Naive thymus-derived CD4-positive, alpha-beta T cell (primary cell): ENCODE data around the gene PLCXD3. TPM values are rescaled to one million over a fixed set of nuclear protein-coding genes. Genes with fewer than 3 reads are reported as not detected.

ENCODE experiments used
- ATAC-seq: fragments of 150-1000 bp; cut with Tn5 transposase; 2 replicates; pipeline ENCODE4 v1.10.0; 2021; ENCODE audit warnings: mild to moderate bottlenecking, moderate library complexity
- CTCF ChIA-PET: fragments of 350-600 bp; sonication (Branson Sonifier 250); formaldehyde crosslinking; loops from one replicate; lab custom pipeline; 2021; ENCODE audit warnings: antibody characterized with exemption; lab: Charles Lee
- POLR2A ChIA-PET: fragments of 350-600 bp; sonication (Branson Sonifier 250); formaldehyde crosslinking; loops from one replicate; lab custom pipeline; 2021; ENCODE audit warnings: antibody characterized with exemption, inconsistent platforms; lab: Charles Lee
- DNase-seq, 9 donors: peaks; one replicate each; pipeline versions ENCODE4 v3.0.0 to v3.0.0-alpha.2; 2020 to 2022; ENCODE audit warnings: mixed read lengths in 1 of 9
- H3K27ac ChIP-seq: one replicate; pipeline ENCODE4 v1.7.0; 2013; ENCODE audit warnings: mild to moderate bottlenecking, low read depth, low read length, moderate library complexity
- H3K27me3 ChIP-seq, 2 donors: one replicate each; pipeline ENCODE4 v1.7.0; 2013; ENCODE audit warnings: low read length in 2 of 2, mild to moderate bottlenecking in 2 of 2, moderate library complexity in 2 of 2; ENCODE audit not compliant: control insufficient read depth in 2 of 2, insufficient read depth in 2 of 2
- H3K36me3 ChIP-seq, 3 experiments: 1 replicate in 2 of 3; 2 replicates in 1 of 3; pipeline ENCODE4 v1.7.0; 2013; ENCODE audit warnings: low read length in 3 of 3, mild to moderate bottlenecking in 3 of 3, moderate library complexity in 1 of 3; ENCODE audit not compliant: insufficient read depth in 3 of 3, control insufficient read depth in 2 of 3
- H3K4me1 ChIP-seq, 2 donors: one replicate each; pipeline ENCODE4 v1.7.0; 2013; ENCODE audit warnings: low read length in 2 of 2, mild to moderate bottlenecking in 2 of 2, moderate library complexity in 1 of 2; ENCODE audit not compliant: control insufficient read depth in 2 of 2, insufficient read depth in 2 of 2
- H3K4me3 ChIP-seq: 2 replicates; pipeline ENCODE4 v1.7.0; 2013; ENCODE audit warnings: mild to moderate bottlenecking, low read length
- H3K9me3 ChIP-seq, 3 experiments: 1 replicate in 2 of 3; 2 replicates in 1 of 3; pipeline ENCODE4 v1.7.0; 2013; ENCODE audit warnings: low read length in 3 of 3; ENCODE audit not compliant: control insufficient read depth in 2 of 3
- H3K27ac Mint-ChIP-seq, 9 donors: one replicate each; pipeline ENCODE4 v1.8.0; 2020 to 2022; ENCODE audit warnings: mixed read lengths in 9 of 9, mild to moderate bottlenecking in 8 of 9, moderate library complexity in 5 of 9, inconsistent platforms in 2 of 9
- H3K27me3 Mint-ChIP-seq, 5 donors: one replicate each; pipeline ENCODE4 v1.8.0; 2021 to 2022; ENCODE audit warnings: mixed read lengths in 5 of 5, mild to moderate bottlenecking in 1 of 5
- H3K36me3 Mint-ChIP-seq, 5 donors: one replicate each; pipeline ENCODE4 v1.8.0; 2020 to 2022; ENCODE audit warnings: mixed read lengths in 5 of 5, mild to moderate bottlenecking in 3 of 5, inconsistent platforms in 1 of 5
- H3K4me1 Mint-ChIP-seq, 7 donors: one replicate each; pipeline ENCODE4 v1.8.0; 2020 to 2022; ENCODE audit warnings: mixed read lengths in 7 of 7, mild to moderate bottlenecking in 3 of 7, inconsistent platforms in 1 of 7
- H3K4me3 Mint-ChIP-seq, 10 donors: one replicate each; pipeline ENCODE4 v1.8.0; 2020 to 2022; ENCODE audit warnings: mild to moderate bottlenecking in 10 of 10, mixed read lengths in 10 of 10, moderate library complexity in 6 of 10, inconsistent platforms in 2 of 10
- H3K9me3 Mint-ChIP-seq, 11 donors: one replicate each; pipeline ENCODE4 v1.8.0; 2020 to 2022; ENCODE audit warnings: mixed read lengths in 11 of 11, mild to moderate bottlenecking in 4 of 11, inconsistent platforms in 1 of 11, moderate library complexity in 1 of 11
- intact Hi-C, 2 donors: fragments of 100-400 bp; cut with micrococcal nuclease; formaldehyde crosslinking; loops; one replicate each; pipeline ENCODE4 v1.15.1; 2023
- polyA plus RNA-seq, 2 donors: library from polyadenylated mRNA; unstranded; fragments of 300-500 nt; fragmentation: Illumina TruSeq; gene quantifications; one replicate each; pipeline ENCODE4 v1.2.3, GENCODE V29; 2021
- total RNA-seq, 6 experiments: library from RNA in 5 of 6; stranded (reverse) in 5 of 6; gene quantifications; 1 replicate in 5 of 6; 2 replicates in 1 of 6; pipeline ENCODE4 v1.2.3 and lab custom pipeline; 2021 to 2026

The PLCXD3 gene
- total and polyA plus RNA-seq, 7 experiments from 2014 or later: not detected

GRCh38 chr5:41346609-41347008 is 163.8 kb downstream of the PLCXD3 start:
- H3K4me3 ChIP-seq: no peak overlapping the region
- no peaks in the 10 kb centered on the region for H3K4me1 ChIP-seq
- H3K27ac ChIP-seq: no peak overlapping the region
- no peak for DNase-seq
- Mint-ChIP-seq H3K27ac (no peak overlapping the region), H3K4me1 (no peaks in the 10 kb centered on the region), H3K36me3 (no peaks in the 10 kb centered on the region), H3K4me3 (no peak overlapping the region), H3K27me3 (peaks cover 0 to 5% (median 0%) of the 10 kb centered on the region in 5 donors), H3K9me3 (peaks cover 0 to 13% (median 2%) of the 10 kb centered on the region in 11 donors)
- H3K9me3 ChIP-seq: no peaks in the 10 kb centered on the region
- intact Hi-C loops: no loop called here
- H3K27me3 ChIP-seq: no peaks in the 10 kb centered on the region
- ChIA-PET CTCF (no interaction called here), POLR2A (no interaction called here)
- no peaks in the 10 kb centered on the region for H3K36me3 ChIP-seq
- no peak for ATAC-seq

- ATAC-seq (no peak), DNase-seq (no peak)
- intact Hi-C loops: no loop called here
- Mint-ChIP-seq H3K36me3 (no peaks in the 10 kb centered on the region), H3K4me3 (no peak overlapping the region), H3K27ac (no peak overlapping the region), H3K4me1 (no peaks in the 10 kb centered on the region), H3K27me3 (peaks cover 0 to 5% (median 0%) of the 10 kb centered on the region in 5 donors), H3K9me3 (peaks cover 0 to 14% (median 2%) of the 10 kb centered on the region in 11 donors)
- Histone ChIP-seq H3K27ac (no peak overlapping the region), H3K27me3 (no peaks in the 10 kb centered on the region), H3K4me3 (no peak overlapping the region), H3K9me3 (no peaks in the 10 kb centered on the region), H3K4me1 (no peaks in the 10 kb centered on the region), H3K36me3 (no peaks in the 10 kb centered on the region)
- ChIA-PET POLR2A (no interaction called here), CTCF (no interaction called here)
Measured at GRCh38 chr5:41345295-41345694, 165.1 kb downstream of the PLCXD3 start.

GRCh38 chr5:41339339-41339738 is 171.1 kb downstream of the PLCXD3 start:
- intact Hi-C loops: no loop called here
- ChIA-PET POLR2A (no interaction called here), CTCF (no interaction called here)
- Histone ChIP-seq H3K9me3 (no peaks in the 10 kb centered on the region), H3K27me3 (no peaks in the 10 kb centered on the region), H3K27ac (no peak overlapping the region), H3K36me3 (no peaks in the 10 kb centered on the region), H3K4me1 (no peaks in the 10 kb centered on the region), H3K4me3 (no peak overlapping the region)
- DNase-seq: no peak
- Mint-ChIP-seq H3K4me3 (no peak overlapping the region), H3K27ac (no peak overlapping the region), H3K9me3 (peaks cover 0 to 14% (median 0%) of the 10 kb centered on the region in 11 donors), H3K27me3 (no peaks in the 10 kb centered on the region), H3K4me1 (no peaks in the 10 kb centered on the region), H3K36me3 (no peaks in the 10 kb centered on the region)
- no peak for ATAC-seq

- POLR2A ChIA-PET: no interaction called here
- no peaks in the 10 kb centered on the region for H3K4me1 ChIP-seq
- no peak overlapping the region for H3K27ac ChIP-seq
- H3K36me3 ChIP-seq: no peaks in the 10 kb centered on the region
- Mint-ChIP-seq H3K4me1 (no peaks in the 10 kb centered on the region), H3K36me3 (no peaks in the 10 kb centered on the region), H3K27ac (no peak overlapping the region), H3K9me3 (peaks cover 0 to 10% (median 0%) of the 10 kb centered on the region in 11 donors), H3K4me3 (no peak overlapping the region), H3K27me3 (no peaks in the 10 kb centered on the region)
- DNase-seq (no peak), ATAC-seq (no peak)
- no peaks in the 10 kb centered on the region for H3K27me3 ChIP-seq
- intact Hi-C loops: no loop called here
- CTCF ChIA-PET: no interaction called here
- no peak overlapping the region for H3K4me3 ChIP-seq
- no peaks in the 10 kb centered on the region for H3K9me3 ChIP-seq
Measured at GRCh38 chr5:41338136-41338675, 172.2 kb downstream of the PLCXD3 start.

- Histone ChIP-seq H3K4me1 (no peaks in the 10 kb centered on the region), H3K27me3 (no peaks in the 10 kb centered on the region), H3K36me3 (no peaks in the 10 kb centered on the region), H3K9me3 (no peaks in the 10 kb centered on the region), H3K27ac (no peak overlapping the region), H3K4me3 (no peak overlapping the region)
- CTCF ChIA-PET: no interaction called here
- no peaks in the 10 kb centered on the region for H3K4me1 Mint-ChIP-seq
- no peak for ATAC-seq
- DNase-seq: no peak
- no peaks in the 10 kb centered on the region for H3K36me3 Mint-ChIP-seq
- no peaks in the 10 kb centered on the region for H3K27me3 Mint-ChIP-seq
- no peak overlapping the region for H3K27ac Mint-ChIP-seq
- intact Hi-C loops: no loop called here
- POLR2A ChIA-PET: no interaction called here
- H3K9me3 Mint-ChIP-seq: peaks cover 0 to 15% (median 0%) of the 10 kb centered on the region in 11 donors
- no peak overlapping the region for H3K4me3 Mint-ChIP-seq
Measured at GRCh38 chr5:41337724-41338123, 172.7 kb downstream of the PLCXD3 start.

GRCh38 chr5:41337216-41337615 is 173.2 kb downstream of the PLCXD3 start:
- Histone ChIP-seq H3K9me3 (no peaks in the 10 kb centered on the region), H3K27ac (no peak overlapping the region), H3K4me3 (no peak overlapping the region), H3K27me3 (no peaks in the 10 kb centered on the region), H3K4me1 (no peaks in the 10 kb centered on the region), H3K36me3 (no peaks in the 10 kb centered on the region)
- H3K4me3 Mint-ChIP-seq: no peak overlapping the region
- intact Hi-C loops: no loop called here
- no peak for DNase-seq
- no peaks in the 10 kb centered on the region for H3K36me3 Mint-ChIP-seq
- no peaks in the 10 kb centered on the region for H3K27me3 Mint-ChIP-seq
- ChIA-PET POLR2A (no interaction called here), CTCF (no interaction called here)
- H3K9me3 Mint-ChIP-seq: peaks cover 0 to 16% (median 0%) of the 10 kb centered on the region in 11 donors
- no peak for ATAC-seq
- no peak overlapping the region for H3K27ac Mint-ChIP-seq
- no peaks in the 10 kb centered on the region for H3K4me1 Mint-ChIP-seq

- H3K27ac Mint-ChIP-seq: no peak overlapping the region
- CTCF ChIA-PET: no interaction called here
- DNase-seq: no peak
Measured at GRCh38 chr5:41336471-41336870, 173.9 kb downstream of the PLCXD3 start.

More at GRCh38 chr5:41336471-41336870, 173.9 kb downstream of the PLCXD3 start:
- H3K4me3 ChIP-seq: no peak overlapping the region
- Mint-ChIP-seq H3K27me3 (no peaks in the 10 kb centered on the region), H3K4me3 (no peak overlapping the region), H3K4me1 (no peaks in the 10 kb centered on the region), H3K9me3 (peaks cover 0 to 16% (median 0%) of the 10 kb centered on the region in 11 donors), H3K36me3 (no peaks in the 10 kb centered on the region)
- no peak overlapping the region for H3K27ac ChIP-seq
- POLR2A ChIA-PET: no interaction called here
- H3K36me3 ChIP-seq: no peaks in the 10 kb centered on the region
- H3K4me1 ChIP-seq: no peaks in the 10 kb centered on the region
- no peaks in the 10 kb centered on the region for H3K27me3 ChIP-seq
- ATAC-seq: no peak
- intact Hi-C loops: no loop called here
- H3K9me3 ChIP-seq: no peaks in the 10 kb centered on the region
